ENCODE measurements around the gene NHP2.

NHP2 gene

DNA sequence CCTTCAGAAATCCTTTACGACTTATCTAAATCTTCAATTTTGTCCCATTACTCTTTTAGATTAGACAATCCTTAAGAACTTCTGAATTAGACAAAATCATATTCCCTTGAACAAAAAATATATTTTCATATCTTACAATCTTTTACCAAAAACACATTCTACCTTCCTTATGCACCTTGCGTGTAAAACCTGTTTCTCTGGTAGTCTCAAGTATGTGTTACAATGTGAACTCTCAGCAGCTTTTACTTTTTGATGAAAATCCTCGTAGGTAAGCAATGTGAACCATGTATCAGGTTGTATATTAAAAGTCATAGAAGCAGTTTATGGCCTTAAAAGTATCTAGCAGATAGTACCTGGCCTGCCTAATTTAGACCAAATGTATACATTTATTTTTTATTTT, 20.8 kb upstream of the NHP2 start:
- no peak for DNase-seq

DNA sequence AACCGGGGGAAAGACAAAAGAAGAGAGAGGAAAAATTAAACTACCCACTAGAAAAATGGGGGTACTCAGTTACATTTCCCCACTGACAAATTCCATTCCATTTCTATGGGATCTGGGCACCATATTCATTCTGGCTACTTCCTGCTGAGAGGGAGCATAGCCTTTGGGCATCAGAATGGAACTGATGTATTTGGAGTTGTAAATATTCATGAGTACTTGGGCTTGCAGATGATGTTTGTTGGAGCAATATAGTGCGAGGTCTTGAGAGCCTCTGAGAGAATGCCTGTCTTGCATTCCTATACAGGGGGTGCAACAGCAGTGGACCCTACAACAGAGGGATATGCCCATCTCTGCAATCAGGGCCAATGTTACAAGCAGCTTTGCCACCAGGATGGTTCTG, 16.8 kb upstream of the NHP2 start:
- no peak for DNase-seq

DNA sequence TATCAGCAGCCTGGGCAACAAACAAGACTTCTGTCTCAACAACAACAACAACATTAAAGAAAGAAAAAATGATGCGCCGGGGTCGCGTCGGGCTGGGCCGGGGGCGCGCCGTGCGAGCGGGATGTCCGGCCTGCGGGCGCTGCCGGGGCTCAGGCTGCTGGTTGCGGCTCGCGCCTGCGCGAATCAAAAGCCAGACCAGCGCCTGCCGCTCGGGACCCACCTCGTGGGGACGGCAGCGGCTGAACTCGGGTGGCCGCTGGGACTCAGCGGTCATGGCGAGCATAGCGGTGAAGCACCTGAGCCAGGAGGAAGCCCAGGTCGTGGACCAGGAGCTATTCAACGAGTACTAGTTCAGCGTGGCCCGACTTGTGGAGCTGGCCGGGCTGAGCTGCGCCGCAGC, 11.9 kb upstream of the NHP2 start:
- DNase-seq: no peak

DNA sequence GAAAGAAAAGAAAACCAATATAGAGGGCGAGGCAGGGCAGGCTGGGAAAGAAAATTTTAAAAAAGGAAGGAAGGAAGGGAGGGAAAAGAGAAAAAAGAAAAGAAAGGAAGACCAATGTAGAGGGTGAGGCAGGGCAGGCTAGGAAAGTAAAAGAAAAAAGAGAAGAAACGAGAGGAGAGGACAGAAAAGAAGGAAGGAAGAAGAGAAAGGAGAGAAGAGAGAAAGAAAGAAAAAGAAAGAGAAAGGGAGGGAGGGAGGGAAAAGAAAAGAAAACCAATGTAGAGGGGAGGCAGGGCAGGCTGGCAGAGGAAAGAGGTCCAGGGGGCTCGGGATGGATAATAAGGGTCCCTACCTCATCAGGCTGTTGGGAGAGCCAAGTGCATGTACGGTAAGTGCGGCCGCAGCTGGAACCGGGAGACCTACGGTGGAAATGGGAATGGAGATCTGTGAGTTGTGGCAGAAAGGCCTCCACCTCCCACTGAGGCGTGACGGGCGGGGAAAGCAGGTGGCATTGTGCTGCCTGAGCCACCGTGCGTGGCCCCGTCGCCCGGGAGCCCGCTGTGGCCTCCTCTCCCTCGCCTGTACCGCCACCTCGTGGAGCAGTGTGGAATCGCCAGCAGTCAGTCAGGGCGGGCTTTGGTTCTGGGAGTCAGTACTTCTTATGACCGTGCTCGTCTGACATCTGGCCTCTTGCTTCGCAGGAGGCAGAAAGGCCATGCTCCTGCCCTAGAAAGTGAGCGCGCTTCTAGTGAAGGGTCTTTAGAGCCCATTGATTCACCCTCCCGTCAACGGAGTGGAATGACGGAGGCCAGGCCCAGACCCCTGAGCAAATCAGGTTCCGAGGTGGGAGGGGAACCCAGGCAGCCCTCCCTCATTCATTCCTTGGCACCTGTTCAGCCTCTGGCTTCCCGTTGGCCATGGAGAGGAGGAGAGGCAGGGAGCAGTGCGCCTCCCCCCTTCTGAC, 10.4 kb upstream of the NHP2 start:
- peak; percentile 90 to 91 for DNase-seq

DNA sequence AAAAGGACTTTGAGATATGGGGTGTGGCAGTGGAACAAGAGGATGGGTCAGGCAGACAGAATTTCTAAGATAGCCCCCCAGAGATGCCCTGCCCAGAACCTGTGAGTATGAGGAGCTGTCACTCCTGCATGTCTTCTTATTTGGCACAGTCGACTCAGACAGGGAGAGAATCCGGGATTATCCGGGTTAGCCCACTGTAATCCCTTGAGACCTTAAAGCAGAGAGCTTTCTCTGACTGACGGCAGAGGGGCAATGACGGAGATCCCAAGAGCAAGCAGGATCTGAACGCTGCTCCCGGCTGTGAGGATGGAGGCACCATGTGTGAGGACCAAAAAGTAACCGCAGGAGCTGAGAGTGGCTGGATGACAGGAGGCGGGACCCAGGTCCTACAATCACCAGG, 8.8 kb upstream of the NHP2 start:
- no peak for DNase-seq

DNA sequence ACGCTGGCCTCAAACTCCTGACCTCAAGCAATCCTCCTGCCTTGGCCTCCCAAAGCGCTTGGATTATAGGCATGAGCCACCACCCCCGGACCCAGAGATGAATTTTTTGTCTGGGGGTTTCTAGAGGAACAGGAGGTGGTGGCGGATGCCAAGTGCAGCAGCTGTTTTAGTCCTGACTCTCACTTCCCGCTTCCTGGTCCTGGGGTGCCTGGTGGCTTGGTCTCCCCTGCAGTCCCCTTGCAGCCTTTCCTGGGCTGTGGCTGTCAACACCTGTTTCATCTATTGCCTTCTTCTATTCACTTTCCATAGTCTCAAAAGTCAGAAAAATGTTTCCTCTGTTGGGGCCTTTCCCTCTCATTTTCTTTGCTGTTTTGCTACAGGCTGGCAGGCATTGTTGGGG, 6.5 kb upstream of the NHP2 start:
- DNase-seq: no peak

DNA sequence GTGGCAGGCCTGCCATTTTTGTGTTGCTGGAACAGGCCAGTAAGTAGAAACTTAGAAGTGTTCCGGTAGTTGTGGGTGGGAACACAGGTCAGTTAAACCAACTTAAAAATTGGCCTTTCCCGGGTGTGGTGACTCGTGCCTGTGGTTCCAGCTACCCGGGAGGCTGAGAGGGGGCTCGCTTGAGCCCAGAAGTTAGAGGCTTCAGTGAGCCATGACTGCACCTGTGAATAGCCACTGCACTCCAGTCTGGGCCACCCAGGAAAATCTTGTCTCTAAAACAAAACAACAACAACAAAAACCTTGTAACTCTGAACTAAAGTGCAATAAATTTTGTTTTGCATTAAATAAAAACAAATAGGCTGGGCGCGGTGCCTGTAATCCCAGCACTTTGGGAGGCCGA, 1.4 kb upstream of the NHP2 start:
- no peak for DNase-seq

DNA sequence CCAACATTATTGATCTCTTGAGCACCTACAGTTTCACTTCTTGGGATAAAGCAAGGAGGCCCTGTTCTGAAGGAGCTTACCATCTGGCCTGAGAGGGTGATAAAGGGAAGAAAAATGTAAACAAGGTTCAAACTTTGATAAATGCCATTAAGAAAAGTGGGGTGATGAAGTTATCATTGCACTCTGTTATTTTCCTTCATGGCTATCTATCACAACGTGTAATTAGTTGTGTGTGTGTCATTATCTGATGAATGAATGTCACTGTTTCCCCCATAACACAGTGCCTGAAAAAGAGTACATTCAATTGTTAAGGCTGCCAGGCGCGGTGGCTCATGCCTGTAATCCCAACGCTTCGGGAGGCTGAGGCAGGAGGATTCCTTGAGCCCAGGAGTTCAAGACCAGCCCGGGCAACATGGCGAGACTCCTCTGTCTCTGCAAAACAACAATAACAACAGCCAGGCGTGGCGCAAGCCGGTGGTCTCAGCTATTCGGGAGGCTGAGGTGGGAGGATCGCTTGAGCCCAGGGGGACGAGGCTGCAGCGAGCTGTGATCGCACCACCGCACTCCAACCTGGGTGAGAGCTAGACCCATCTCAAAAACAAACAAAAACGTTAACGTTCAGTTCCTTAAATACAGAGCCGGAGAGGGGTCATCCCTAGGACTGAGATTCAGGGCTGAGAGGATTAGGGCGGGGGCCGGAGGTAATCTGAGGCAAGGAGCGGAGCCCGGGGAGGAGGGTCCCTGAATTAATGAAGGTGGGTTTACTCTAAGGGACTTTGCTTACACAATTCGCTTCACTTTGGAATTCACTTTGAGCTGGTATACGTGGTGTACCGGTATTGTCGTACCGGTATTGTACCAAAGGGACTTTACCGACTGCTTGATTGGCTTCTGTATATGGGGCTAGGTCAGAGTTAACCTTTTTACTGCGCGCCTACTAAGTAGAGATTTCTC, 917 bp downstream of the NHP2 start:
- DNase-seq: no peak

DNA sequence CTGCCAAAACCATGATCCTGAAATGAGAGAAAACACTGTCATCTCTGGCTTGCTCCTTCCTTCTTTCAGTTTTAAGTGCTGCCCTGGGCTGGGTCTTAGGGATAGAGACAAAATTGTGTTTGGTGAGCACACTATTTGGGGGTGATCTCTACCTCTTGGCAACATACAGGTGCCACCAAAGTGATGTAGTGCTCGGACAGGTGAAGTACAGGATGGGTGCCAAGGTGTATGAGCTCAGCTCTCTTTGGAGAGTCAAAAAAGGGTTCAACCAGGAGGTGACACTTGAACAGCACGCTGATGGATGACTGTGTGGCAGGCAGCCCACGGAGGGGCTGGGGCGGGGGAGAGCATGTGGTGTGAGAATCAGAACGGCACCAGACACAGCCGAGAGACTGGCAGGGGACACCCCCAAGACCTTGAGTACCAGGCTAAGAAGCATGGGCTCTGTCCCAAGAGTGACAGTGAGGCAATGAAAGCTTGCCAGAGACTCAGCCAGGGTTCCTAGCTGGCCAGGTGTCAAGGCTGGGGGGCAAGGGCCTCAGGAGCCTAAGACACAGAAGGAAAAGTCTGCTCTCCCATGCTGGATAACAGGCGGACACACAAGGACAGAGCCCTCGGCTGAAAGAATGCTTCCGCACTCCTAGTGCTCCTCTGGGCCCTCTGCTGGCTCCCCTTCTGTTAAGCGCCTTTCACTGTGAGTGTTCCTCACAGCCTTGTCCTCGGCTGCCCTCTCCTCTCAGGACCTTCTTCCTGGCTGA, 2.5 kb downstream of the NHP2 start:
- no peak for DNase-seq

DNA sequence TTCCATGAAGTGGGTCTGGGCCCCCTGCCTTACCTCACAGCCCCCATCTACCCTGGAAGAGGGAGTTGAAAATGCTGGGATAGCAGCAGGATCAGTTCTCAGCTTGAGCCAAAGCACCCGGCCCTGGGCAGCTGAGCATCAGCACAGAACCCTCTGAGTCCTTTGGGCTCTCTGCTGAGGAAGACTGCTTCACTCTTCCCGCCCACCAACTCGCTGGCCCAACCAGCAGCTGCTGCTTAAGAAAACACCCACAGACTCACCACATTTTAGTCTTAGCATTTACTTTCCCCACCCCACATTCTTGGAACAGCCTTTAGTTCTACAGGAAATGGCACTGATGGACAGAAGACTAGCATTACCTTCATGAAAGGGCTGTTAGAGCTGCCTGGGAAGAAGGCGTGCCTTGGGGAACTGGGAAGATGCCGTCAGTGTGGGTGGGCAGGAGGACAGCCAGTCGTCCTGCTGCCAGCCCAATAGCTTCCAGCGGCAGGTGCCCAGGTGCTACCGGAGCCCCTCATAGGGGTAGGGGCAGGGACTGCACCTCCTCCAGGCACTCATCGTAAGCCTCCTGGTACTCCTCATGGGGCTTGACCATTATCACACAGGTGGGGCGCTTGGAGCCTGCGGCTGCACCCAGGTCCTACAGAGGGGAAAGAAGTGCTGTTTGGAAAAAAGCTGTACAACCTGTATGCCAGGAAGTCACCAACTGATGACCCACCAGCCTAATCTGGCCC, 4.3 kb downstream of the NHP2 start:
- DNase-seq: no peak

DNA sequence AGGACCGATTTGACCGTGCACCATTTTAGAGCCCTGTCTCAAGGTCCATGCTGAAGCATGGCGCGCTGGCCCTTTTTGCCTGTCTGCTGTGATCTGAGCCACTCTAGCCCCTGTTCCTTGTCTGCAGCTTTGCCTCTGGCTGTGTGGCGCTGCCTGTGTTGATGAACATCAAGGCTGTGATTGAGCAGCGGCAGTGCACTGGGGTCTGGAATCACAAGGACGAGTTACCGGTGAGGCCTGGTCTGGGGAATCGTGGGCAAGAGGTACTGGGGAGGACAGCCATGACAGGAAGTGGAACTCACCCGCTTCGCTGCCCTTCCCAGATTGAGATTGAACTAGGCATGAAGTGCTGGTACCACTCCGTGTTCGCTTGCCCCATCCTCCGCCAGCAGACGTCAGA, 6.3 kb downstream of the NHP2 start:
- no peak for DNase-seq

DNA sequence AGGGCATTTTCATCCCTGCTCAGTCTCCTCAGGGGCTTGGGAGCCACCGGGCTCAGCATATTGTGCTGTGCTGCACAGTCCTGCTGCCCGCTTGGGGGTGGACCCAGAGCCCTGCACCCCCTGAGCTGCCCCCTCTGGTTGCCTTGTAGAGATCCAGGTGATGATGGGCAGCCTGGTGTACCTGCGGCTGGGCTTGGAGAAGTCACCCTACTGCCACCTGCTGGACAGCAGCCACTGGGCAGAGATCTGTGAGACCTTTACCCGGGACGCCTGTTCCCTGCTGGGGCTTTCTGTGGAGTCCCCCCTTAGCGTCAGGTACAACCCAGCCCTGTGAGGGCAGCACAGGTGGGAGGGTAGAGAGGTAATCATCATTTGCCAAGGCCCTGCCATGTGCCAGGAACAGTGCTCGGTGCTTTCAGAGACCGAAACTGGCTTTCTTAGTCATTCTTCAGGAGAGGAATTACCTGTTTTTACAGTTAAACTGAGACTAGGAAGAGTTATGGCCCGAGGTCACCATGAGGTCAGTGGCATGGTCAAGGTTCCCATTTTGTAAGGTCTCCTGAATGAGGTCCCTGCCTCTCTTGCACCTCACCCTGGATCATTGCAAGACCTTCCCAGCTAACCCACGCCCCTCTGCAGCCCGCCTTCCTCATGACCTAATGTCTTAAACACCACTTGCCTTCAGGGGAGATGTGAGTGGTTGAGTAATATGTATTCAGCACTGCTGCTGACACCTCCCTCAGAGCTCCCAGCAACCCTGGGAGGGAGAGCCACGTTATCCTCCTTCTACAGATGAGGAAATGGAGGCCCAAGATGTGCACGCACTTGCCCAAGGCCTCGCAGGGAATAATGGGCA, 7.5 kb downstream of the NHP2 start:
- peak; percentile 78 for DNase-seq

DNA sequence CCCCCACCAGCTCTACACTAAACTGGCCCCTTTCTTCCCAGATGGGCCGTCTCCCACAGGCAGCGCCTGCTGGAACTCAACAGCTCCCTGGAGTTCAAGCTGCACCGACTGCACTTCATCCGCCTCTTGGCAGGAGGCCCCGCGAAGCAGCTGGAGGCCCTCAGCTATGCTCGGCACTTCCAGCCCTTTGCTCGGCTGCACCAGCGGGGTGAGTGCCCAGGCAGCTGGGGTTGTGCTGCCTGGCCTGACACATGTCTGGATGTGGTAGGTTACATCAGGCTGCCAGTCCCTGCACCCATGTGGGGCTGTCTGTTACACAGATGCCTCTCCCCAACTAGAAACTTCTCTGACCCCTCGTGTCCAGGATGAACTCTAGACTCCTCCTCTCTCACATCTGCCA, 9.8 kb downstream of the NHP2 start:
- DNase-seq: no peak

DNA sequence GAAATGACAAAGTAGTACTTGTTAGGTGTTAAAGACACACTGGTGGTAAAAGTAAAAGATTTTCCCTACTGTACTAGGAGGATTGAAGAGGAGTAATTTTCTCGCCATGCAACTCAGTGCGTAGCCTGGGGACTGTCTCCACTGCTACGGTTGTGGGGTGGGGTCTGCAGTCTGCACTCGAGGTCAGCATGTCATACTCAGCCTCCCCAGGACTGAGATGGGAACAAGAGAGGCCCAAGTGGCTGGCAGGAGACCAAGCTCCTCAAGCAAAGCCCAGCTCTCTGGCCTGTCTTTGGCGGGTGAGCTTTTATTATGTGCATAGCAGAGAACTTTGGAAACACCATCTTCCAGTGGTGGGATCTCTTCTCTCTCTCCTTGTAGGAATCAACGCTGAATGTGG, 10.4 kb downstream of the NHP2 start:
- no peak for DNase-seq

DNA sequence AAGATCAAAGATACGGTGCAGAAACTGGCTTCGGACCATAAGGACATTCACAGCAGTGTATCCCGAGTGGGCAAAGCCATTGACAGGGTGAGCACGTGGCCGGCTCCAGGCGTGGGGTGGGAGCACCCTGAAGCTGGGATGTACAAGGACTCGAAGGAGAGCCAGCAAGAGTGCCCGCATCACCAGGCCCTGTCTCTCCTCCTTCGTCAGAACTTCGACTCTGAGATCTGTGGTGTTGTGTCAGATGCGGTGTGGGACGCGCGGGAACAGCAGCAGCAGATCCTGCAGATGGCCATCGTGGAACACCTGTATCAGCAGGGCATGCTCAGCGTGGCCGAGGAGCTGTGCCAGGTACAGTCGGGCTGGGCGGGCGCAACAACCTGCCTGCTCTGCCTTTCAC, 11.0 kb downstream of the NHP2 start:
- DNase-seq: no peak

DNA sequence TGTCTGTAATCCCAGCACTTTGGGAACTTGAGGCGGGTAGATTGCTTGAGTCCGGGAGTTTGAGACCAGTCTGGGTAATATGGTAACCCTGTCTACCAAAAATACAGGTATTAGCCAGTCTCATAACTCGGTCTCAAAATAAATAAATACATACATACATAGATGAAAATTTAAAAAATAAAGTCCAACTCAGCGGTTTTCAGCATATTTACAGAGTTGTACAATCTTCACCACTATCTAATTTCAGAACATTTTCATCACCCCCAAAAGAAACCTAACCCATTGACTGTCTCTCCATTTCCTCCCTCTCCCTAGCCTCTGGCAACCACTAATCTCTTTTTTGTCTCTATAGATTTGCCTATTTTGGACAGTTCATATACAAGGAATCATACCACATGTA, 12.1 kb downstream of the NHP2 start:
- DNase-seq: no peak

DNA sequence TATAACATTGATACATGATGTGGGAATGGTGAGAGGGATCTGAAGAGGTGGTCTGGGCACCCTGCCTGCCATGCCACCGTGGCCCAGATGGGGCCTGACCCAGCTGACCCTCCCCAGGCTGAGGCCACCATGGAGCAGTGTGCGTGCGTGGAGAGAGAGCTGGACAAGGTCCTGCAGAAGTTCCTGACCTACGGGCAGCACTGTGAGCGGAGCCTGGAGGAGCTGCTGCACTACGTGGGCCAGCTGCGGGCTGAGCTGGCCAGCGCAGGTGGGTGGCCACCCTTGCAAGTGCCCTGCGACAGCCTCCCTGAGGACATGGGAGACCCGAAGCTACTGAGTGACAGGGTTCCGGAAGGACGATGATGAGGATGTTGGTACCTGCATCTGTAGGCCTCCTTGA, 15.7 kb downstream of the NHP2 start:
- DNase-seq: no peak

DNA sequence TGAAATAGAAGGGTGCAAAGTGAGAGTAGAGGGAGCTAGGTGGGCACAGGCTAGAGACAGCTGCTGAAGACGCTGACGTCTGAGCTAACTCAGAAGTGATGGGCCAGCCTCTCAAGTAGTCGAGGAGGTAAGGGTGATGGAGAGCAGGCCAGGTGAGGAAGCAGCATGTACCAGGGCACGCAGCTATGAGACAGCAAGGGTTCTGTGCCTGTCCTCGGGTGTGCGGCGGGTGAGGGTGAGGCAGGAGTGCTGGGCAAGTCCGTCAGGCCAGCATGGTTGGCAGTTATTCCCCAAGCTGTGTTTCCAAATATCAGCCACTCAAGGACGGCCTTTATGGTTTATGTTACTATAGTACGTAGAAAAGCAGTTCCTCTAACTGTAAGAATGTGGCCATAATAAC, 16.7 kb downstream of the NHP2 start:
- DNase-seq: no peak

DNA sequence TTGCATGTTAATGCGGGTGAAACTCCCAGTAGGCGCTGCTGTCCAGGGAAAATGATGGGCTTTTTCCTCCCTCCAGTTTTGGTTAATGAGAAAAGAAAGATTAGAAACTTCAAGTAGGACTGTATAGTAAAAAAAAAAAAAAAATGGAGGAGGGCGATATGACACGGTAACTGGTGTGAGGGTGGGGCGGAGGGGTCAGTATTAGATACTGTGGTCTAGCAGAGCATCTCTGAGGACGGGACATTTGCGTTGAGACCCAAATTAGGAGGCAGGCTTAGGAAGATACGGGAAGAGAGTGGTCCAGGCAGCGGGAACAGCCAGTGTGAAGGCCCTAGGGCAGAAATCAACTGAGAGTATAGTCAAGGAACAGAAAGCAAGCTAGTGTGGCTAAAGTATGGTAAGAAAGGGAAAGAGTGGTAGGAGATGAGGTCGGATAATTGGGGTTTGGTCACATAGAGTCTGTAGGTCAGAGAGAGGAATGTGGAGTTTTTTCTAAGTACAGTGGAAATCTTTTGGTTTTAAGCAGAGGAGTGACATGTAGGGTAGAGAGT, 22.2 kb downstream of the NHP2 start:
- no peak for DNase-seq

DNA sequence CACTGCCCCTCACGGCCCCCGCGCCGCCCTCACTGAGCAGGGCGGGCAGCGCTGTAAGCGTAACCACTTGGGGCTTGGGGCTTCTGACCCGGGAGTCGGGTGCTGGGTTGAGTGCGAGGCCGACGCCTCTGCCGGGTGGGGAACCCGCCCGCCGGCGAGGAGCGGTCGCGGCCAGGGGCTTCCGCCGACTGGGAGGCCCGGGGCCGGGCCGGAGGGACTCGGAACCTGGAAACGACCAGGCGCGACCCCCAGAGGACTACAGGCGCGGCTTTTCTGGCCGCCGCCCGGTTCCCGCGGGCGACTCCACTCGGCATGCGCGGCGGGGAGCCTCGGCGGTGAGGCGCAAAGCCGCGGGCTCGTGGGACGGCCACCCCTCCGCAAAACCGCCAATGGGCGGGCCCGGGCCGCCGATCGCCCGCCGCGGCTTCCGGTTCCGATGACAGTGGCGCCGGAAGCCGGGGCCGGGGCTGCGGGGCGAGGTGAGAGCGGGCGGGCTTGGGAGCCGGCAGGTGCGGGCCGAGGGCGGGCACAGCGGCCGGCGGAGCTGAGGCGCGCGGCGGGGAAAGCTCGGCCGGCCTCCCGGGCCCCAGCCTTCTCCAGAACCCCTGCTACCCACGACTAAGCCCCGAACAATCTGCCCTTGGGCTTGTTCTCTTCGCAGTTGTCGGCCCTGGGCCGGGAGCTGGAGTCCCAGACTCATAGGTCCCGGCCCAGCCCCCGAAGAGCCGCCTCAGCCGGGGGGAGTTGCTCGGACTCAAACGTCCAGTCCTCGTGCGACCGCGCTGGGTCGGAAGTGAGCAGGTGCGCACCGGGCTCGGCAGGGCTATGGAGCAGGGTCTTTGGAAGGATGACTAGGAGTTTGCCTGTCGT, 22.9 kb downstream of the NHP2 start, which contains the start of gene RMND5B:
Gene RMND5B (plus strand): TSS at position 439 of the 870 bp plus-strand sequence. CDS start 7,106 bp downstream, outside the sequence.
- DNase-seq: peak; percentile 84
